ENCODE data around the gene NDUFA6.

NDUFA6 gene

GRCh38 chr22:42070517-42071422 lies 19.8 kb downstream of the NDUFA6 start, which contains the start of gene NAGA:
Gene NAGA (minus strand): TSS chr22:42070812. CDS start chr22:42070297, 515 bp downstream.
- DNase-seq (ENCODE audit: low read depth), result peak; percentile 94

GRCh38 chr22:42069801-42070516 lies 20.6 kb downstream of the NDUFA6 start:
- DNase-seq (ENCODE audit: low read depth), result no peak

GRCh38 chr22:42068291-42068690 lies 22.3 kb downstream of the NDUFA6 start:
- DNase-seq (ENCODE audit: low read depth), result no peak

GRCh38 chr22:42067671-42068251 lies 22.8 kb downstream of the NDUFA6 start:
- no peak for DNase-seq (ENCODE audit: low read depth)

- no peak for DNase-seq (ENCODE audit: low read depth)
Measured at GRCh38 chr22:42066937-42067336, 23.6 kb downstream of the NDUFA6 start.

DNA sequence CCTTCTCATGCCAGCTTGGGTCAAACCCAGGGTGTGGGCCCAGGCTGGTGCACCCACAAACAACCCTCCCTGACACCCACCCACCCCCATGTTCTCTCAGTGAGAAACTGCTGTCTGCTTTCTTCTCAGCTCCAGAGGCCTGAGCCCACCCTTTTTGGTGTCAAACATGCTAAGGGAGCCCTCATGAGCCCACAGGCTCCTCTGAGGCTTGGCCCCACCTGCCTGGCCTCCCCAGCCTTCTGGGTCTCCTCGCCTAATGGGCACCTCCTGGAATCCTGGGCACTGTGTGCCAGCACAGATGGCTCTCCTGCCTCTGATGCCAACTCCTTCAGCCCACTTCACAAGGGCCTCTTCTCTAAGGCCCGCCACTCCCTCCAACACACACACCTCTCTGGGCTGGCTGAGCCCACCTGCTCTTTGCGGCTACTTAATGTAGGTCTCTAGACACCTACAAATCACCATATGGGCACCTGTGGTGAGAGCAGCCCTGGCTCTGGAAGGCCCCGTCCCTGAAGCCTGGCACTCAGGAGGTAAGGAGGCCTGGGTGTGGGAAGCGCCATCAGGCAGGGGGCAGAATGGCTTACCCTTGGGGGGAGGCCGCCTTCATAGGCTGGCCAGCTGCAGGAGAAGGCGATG lies 24.3 kb downstream of the NDUFA6 start:
- DNase-seq (ENCODE audit: low read depth), result no peak

DNA sequence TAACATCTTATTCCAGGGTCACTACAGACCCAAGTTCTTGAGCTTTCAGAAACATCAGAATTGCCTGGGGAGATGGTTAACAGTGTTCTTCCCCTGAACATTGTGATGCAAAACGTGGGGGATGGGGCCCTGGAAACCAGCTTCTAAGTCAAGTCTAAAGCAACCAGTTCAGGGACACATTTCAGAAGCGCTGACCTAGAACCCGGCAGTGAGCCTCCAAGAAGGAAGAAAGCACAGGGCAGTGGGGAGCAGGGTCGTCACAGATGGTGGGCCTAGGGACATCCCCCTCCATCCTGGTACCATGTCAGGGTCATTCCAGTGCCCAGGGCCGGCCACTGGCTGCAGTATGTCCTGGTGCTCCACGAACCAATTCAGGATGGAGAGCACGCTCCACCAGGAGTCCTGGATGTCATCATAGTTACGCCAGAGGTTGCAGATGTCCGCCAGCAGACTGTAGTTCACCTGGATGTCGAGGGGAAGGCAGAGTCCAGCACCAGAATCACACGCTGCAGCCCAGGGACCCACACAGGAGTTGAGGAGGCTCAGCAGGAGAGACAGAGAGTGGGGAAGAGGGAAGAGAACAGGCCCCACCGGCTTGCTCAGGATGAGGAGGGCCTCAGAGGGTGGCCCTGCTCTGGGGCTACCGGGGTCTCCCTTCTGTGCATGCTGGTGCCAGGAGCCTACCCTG lies 25.0 kb downstream of the NDUFA6 start:
- DNase-seq (ENCODE audit: low read depth), result no peak

DNA sequence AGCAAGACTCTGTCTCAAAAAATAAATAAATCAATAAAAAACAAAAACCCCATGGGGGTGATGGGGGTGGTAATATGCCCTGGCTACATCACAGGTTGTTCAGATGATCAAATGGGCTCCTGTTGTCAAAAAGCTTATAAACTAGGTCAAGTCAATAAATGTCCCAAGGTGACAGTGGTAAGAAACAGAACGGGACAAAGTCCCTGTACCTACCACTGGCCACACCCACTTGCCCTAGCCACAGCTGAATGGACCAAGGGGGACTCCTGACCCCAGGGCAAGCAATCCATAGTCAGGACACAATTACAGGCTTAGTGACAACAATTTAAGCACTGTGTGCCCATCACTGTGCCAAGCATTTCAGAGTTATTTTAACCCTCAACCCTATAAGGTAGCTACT lies 25.9 kb downstream of the NDUFA6 start:
- DNase-seq (ENCODE audit: low read depth), result no peak

DNA sequence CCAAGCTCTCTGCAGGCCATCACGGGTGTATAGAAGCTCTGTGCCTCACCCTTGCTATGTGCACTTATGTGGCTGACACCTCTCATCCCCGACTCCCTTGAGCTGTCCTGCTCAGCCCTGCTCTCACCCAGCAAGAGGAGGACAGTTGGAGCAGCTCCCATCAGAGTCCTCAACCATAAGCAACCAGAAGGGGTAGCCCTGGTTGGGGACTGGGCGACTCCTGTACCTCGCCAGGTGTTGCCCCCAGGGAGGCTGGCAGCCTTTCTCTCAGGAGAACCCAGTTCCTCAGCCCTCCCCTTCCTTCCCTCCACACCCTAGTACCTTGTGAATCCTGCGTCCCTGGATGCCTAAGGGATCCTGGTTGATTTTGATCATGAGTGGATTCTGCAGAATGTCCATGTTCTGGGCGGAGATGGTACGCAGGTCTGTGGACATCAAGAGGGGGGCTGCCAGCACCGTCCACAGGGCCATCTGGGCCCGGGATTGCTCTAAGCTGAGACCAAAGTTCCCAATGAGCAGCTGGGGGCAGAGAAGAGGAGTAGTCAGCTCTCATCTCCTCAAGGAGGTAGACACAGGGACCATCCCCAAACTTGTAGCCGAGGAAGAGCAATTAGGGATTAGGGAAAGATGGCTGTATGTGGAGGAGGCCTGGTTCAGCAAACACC lies 27.9 kb downstream of the NDUFA6 start:
- DNase-seq (ENCODE audit: low read depth), result no peak

GRCh38 chr22:42061041-42061440 lies 29.5 kb downstream of the NDUFA6 start:
- no peak for DNase-seq (ENCODE audit: low read depth)

GRCh38 chr22:42060489-42060888 lies 30.1 kb downstream of the NDUFA6 start:
- DNase-seq (ENCODE audit: low read depth), result no peak

GRCh38 chr22:42056757-42057511 lies 33.6 kb downstream of the NDUFA6 start:
- no peak for DNase-seq (ENCODE audit: low read depth)

- no peak for DNase-seq (ENCODE audit: low read depth)
Measured at GRCh38 chr22:42052765-42053164, 37.8 kb downstream of the NDUFA6 start.

GRCh38 chr22:42050641-42051180 lies 39.9 kb downstream of the NDUFA6 start:
- no peak for DNase-seq (ENCODE audit: low read depth)

DNA sequence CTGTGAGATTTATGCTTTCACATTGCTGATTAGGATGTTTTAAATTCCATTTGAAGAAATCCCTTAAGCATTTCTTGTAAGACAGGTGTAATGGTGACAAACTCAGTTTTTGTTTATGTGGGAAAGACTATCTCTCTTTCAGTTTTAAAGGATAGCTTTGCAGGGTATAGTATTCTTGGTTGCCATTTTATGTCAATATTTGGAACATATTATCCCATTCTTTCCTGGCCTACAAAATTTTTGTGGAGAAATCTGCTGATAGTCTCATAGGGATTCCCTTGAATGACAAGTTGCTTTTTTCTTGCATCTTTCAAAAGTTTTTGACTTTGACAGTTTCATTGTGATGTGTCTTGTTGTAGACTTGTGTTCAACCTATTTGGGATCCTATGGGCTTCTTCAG lies 48.8 kb downstream of the NDUFA6 start:
- DNase-seq (ENCODE audit: low read depth), result no peak

DNA sequence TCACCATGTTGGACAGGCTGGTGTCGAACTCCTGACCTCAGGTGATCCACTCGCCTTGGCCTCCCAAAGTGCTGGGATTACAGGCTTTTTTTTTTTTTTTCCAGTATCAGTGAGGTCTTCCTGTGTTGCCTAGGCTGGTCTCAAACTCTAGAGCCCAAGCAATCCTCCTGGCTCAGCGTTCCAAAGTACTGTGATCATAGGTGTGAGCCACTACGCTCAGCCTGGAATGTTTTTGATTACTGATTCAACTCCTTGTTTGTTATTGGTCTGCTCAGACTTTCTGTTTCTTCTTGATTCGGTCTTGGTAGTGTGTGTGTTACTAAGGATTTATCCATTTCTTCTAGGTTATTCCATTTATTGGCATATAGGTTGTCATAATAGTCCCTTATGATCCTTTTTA lies 51.3 kb downstream of the NDUFA6 start:
- DNase-seq (ENCODE audit: low read depth), result no peak

Measured in stromal cell of bone marrow (primary cell).